ENCODE measurements around the gene MYOG.

DNA sequence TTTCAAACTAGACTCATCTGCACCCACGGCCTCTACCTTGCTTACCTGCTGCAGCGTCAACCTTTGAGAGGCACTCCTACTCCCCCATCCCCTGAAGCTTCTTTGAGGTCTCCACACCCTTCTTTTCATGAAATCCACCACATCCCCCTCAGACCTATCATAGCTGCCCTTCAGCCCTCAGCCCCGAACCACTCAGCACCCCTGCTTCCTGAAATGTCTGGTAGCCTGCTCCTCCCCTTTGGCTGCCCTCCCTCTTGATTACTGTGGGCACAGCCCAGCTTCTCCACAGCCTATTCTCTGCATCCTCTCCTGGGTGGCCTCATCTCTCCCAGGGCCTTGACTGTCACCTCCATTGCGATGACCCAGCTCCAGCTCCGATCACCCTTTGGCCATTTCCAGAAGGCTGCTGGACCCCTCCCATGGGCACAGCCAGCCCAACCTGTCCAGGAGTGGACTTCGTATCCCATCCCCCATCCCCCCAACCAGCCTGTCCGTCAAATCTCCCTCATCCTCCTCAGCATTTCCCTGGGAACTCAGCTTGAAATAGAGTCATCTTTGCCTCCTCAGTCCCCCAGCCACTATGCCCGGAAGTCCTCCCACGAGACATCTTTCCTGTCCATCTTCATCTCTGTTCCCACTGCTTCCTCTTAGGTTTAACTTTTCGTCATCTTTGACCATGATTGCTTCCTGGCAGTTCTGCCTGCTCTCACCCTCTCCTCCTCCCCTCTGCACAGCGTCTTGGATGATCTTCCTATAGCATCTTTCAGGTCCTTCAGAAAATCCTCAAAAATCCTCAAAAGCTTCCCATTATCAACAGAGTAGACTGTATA lies 35.6 kb upstream of the MYOG start:
- no peak for TF ChIP-seq EZH2 (IDR thresholded peaks at IDR 0.05; ENCODE audit: low read length)
- TF ChIP-seq, protein P1, sequence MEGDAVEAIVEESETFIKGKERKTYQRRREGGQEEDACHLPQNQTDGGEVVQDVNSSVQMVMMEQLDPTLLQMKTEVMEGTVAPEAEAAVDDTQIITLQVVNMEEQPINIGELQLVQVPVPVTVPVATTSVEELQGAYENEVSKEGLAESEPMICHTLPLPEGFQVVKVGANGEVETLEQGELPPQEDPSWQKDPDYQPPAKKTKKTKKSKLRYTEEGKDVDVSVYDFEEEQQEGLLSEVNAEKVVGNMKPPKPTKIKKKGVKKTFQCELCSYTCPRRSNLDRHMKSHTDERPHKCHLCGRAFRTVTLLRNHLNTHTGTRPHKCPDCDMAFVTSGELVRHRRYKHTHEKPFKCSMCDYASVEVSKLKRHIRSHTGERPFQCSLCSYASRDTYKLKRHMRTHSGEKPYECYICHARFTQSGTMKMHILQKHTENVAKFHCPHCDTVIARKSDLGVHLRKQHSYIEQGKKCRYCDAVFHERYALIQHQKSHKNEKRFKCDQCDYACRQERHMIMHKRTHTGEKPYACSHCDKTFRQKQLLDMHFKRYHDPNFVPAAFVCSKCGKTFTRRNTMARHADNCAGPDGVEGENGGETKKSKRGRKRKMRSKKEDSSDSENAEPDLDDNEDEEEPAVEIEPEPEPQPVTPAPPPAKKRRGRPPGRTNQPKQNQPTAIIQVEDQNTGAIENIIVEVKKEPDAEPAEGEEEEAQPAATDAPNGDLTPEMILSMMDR (optimal IDR thresholded peaks at IDR 0.05 in 1 of 3, IDR thresholded peaks at IDR 0.05 in 1 of 3, conservative IDR thresholded peaks at IDR 0.05 in 1 of 3; ENCODE audit: extremely low read depth in 1 of 3, insufficient read depth in 2 of 3, low read length in 3 of 3), result no peak
